NT2/D1 (cell line): ENCODE data around the gene DUSP16.

Experiments
- SUZ12 ChIP-seq: IDR thresholded peaks from 2 replicates; pipeline ENCODE4 v1.6.1; 2011; ENCODE audit not compliant: insufficient read length, insufficient read depth; ENCODE audit errors: extremely low read depth
- YY1 ChIP-seq: IDR thresholded peaks from 2 replicates; pipeline ENCODE4 v1.6.1; 2011; ENCODE audit not compliant: insufficient read length, insufficient read depth
- ZNF274 ChIP-seq: IDR thresholded peaks from 2 replicates; pipeline ENCODE4 v1.6.1; 2011; ENCODE audit warnings: mild to moderate bottlenecking, low read depth, low read length

DNA sequence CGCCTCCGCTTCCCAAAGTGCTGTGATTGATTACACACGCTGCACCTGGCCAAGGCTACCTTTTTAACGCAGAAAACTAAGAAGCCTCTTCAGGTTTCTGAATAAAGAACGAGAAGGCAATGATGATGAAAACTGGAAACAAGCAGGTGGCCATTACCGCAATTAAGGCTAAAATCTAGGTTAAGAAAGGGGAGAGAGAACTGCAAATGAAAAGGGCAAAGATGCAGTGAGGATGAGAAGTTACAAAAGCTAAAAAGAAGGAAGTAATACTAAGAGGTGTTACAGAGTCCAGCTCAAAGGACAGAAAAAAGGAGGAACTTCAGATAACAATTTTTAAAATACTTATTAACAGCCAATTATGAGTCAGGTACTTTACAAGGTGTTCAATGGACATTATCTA, 79.7 kb downstream of the DUSP16 start:
- TF ChIP-seq ZNF274: no peak
- no peak for TF ChIP-seq SUZ12
- TF ChIP-seq YY1: no peak
